BLaER1 treated with 17β-estradiol and CSF1 and Interleukin-3, amounts not matched to agents 10 nM and 100 nM (cell line): ENCODE results near the gene ARHGAP26.

ENCODE experiments used
- H3K27ac ChIP-seq, 11 experiments: shearing (Covaris generic); formaldehyde crosslinking; 2 replicates each; pipeline ENCODE4 v1.8.1; 2022
- H3K27me3 ChIP-seq, 11 experiments: shearing (Covaris generic); formaldehyde crosslinking; 2 replicates each; pipeline ENCODE4 v1.8.1; 2022
- H3K36me3 ChIP-seq, 11 experiments: shearing (Covaris generic); formaldehyde crosslinking; 2 replicates each; pipeline ENCODE4 v1.8.1; 2022
- H3K4me1 ChIP-seq, 10 experiments: shearing (Covaris generic); formaldehyde crosslinking; 2 replicates each; pipeline ENCODE4 v1.8.1; 2022
- H3K4me2 ChIP-seq, 11 experiments: shearing (Covaris generic); formaldehyde crosslinking; 2 replicates each; pipeline ENCODE4 v1.8.1; 2022
- H3K4me3 ChIP-seq, 10 experiments: shearing (Covaris generic); formaldehyde crosslinking; 2 replicates each; pipeline ENCODE4 v1.8.1; 2022
- H3K9ac ChIP-seq, 11 experiments: shearing (Covaris generic); formaldehyde crosslinking; 2 replicates each; pipeline ENCODE4 v1.8.1; 2022
- H3K9me3 ChIP-seq, 11 experiments: shearing (Covaris generic); formaldehyde crosslinking; replicated peaks in 1 of 11; 2 replicates each; pipeline ENCODE4 v1.8.1; 2022
- H4K20me1 ChIP-seq, 11 experiments: shearing (Covaris generic); formaldehyde crosslinking; 2 replicates each; pipeline ENCODE4 v1.8.1; 2022
- Cebpa-rat ChIP-seq, 11 experiments: shearing (Covaris generic); IDR thresholded peaks; 2 replicates each; pipeline ENCODE4 v1.8.1; 2022

Gene ARHGAP26

GRCh38 chr5:143017541-143017940 lies 247.4 kb downstream of the ARHGAP26 start:
- Histone ChIP-seq H3K36me3 (peaks cover 3 to 96% (median 39%) of the 10 kb centered on the region in 11 experiments; a peak in 16 of 22 replicates), H3K27me3 (no peaks in the 10 kb centered on the region), H3K27ac (no peak overlapping the region), H3K4me2 (no peak overlapping the region), H3K4me1 (peaks cover 0 to 28% (median 2%) of the 10 kb centered on the region in 10 experiments; a peak in 13 of 20 replicates), H3K4me3 (no peak overlapping the region), H3K9me3 (peaks cover 0 to 41% (median 15%) of the 10 kb centered on the region in 11 experiments; a peak in 16 of 22 replicates), H3K9ac (no peak overlapping the region), H4K20me1 (peaks cover 0 to under 1% (median 0%) of the 10 kb centered on the region in 11 experiments; a peak in 1 of 22 replicates)
- TF ChIP-seq Cebpa-rat (IDR thresholded peaks at IDR 0.05), result no peak

GRCh38 chr5:143017992-143018391 lies 247.8 kb downstream of the ARHGAP26 start:
- Histone ChIP-seq H3K36me3 (peaks cover 3 to 99% (median 39%) of the 10 kb centered on the region in 11 experiments; a peak in 16 of 22 replicates), H3K27ac (no peak overlapping the region), H3K9ac (no peak overlapping the region), H3K9me3 (peaks cover 0 to 41% (median 15%) of the 10 kb centered on the region in 11 experiments; a peak in 16 of 22 replicates), H3K4me2 (no peak overlapping the region), H3K27me3 (no peaks in the 10 kb centered on the region), H4K20me1 (peaks cover 0 to 5% (median 0%) of the 10 kb centered on the region in 11 experiments; a peak in 1 of 22 replicates), H3K4me3 (no peak overlapping the region), H3K4me1 (peaks cover 4 to 33% (median 7%) of the 10 kb centered on the region in 10 experiments; a peak in 19 of 20 replicates)
- no peak for TF ChIP-seq Cebpa-rat (IDR thresholded peaks at IDR 0.05)

- Histone ChIP-seq H3K27me3 (no peaks in the 10 kb centered on the region), H4K20me1 (peaks cover 0 to 12% (median 0%) of the 10 kb centered on the region in 11 experiments; a peak in 2 of 22 replicates), H3K4me1 (peaks cover 16 to 41% (median 17%) of the 10 kb centered on the region in 10 experiments), H3K36me3 (peaks cover 3 to 99% (median 35%) of the 10 kb centered on the region in 11 experiments; a peak in 16 of 22 replicates), H3K4me3 (no peak overlapping the region), H3K27ac (no peak overlapping the region), H3K4me2 (no peak overlapping the region), H3K9me3 (peaks cover 0 to 37% (median 11%) of the 10 kb centered on the region in 11 experiments; a peak in 16 of 22 replicates), H3K9ac (no peak overlapping the region)
- no peak for TF ChIP-seq Cebpa-rat (IDR thresholded peaks at IDR 0.05)
Observed at GRCh38 chr5:143019157-143019556, 249.0 kb downstream of the ARHGAP26 start.

- no peak overlapping the region for H3K9ac ChIP-seq
- H3K36me3 ChIP-seq, result peaks cover 0 to 99% (median 28%) of the 10 kb centered on the region in 11 experiments; a peak in 16 of 22 replicates
- no peak overlapping the region for H3K4me3 ChIP-seq
- H3K27me3 ChIP-seq, result no peaks in the 10 kb centered on the region
- H3K9me3 ChIP-seq, result peaks cover 0 to 30% (median 10%) of the 10 kb centered on the region in 11 experiments; a peak in 16 of 22 replicates
- no peak for TF ChIP-seq Cebpa-rat (IDR thresholded peaks at IDR 0.05)
- H3K4me2 ChIP-seq, result no peak overlapping the region
- no peak overlapping the region for H3K27ac ChIP-seq
- peaks cover 16 to 42% (median 20%) of the 10 kb centered on the region in 10 experiments for H3K4me1 ChIP-seq
- H4K20me1 ChIP-seq, result peaks cover 0 to 12% (median 0%) of the 10 kb centered on the region in 11 experiments; a peak in 3 of 22 replicates
Observed at GRCh38 chr5:143019614-143020515, 249.7 kb downstream of the ARHGAP26 start.

DNA sequence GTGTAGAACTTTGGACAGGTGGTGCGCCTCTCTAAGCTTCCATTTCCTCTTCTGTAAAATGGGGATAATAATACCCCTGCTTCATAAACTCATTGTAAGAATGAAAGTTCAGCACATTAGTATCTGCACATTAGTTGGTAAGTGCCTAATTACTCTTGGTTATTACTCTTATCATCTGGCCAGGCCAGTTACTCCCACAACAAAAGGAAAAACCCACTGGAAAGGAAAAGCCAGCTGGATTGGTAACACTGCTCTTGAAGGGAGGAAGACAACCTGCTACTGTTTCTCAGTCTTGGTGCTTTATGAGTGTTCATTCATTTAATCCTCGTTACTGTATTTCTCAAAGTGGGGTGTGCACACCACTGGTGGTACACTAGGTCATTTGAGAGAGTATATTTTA lies 251.4 kb downstream of the ARHGAP26 start:
- Histone ChIP-seq H3K36me3 (peaks cover 0 to 98% (median 28%) of the 10 kb centered on the region in 11 experiments; a peak in 14 of 22 replicates), H4K20me1 (peaks cover 0 to 20% (median 0%) of the 10 kb centered on the region in 11 experiments; a peak in 3 of 22 replicates), H3K4me2 (no peak overlapping the region), H3K27me3 (no peaks in the 10 kb centered on the region), H3K9ac (no peak overlapping the region), H3K27ac (no peak overlapping the region), H3K9me3 (peaks cover 0 to 15% (median 10%) of the 10 kb centered on the region in 11 experiments; a peak in 16 of 22 replicates), H3K4me1 (peaks cover 16 to 42% (median 20%) of the 10 kb centered on the region in 10 experiments), H3K4me3 (no peak overlapping the region)
- TF ChIP-seq Cebpa-rat (IDR thresholded peaks at IDR 0.05), result no peak

GRCh38 chr5:143023411-143024096 lies 253.4 kb downstream of the ARHGAP26 start:
- Histone ChIP-seq H3K27ac (peak overlapping the region in 6 of 11 experiments; percentile 0 to 32 (median 8); a peak in 5 of 22 replicates), H4K20me1 (peaks cover 0 to 20% (median 0%) of the 10 kb centered on the region in 11 experiments; a peak in 3 of 22 replicates), H3K4me3 (no peak overlapping the region), H3K27me3 (no peaks in the 10 kb centered on the region), H3K4me2 (peak overlapping the region; percentile 6 to 63 (median 52)), H3K4me1 (peaks cover 17 to 52% (median 20%) of the 10 kb centered on the region in 10 experiments), H3K36me3 (peaks cover 0 to 96% (median 8%) of the 10 kb centered on the region in 11 experiments; a peak in 11 of 22 replicates), H3K9ac (peak overlapping the region in 5 of 11 experiments; percentile 0 to 20 (median 5); a peak in 6 of 22 replicates), H3K9me3 (peaks cover 0 to under 1% (median 0%) of the 10 kb centered on the region in 11 experiments; a peak in 1 of 22 replicates)
- TF ChIP-seq Cebpa-rat (IDR thresholded peaks at IDR 0.05), result no peak

DNA sequence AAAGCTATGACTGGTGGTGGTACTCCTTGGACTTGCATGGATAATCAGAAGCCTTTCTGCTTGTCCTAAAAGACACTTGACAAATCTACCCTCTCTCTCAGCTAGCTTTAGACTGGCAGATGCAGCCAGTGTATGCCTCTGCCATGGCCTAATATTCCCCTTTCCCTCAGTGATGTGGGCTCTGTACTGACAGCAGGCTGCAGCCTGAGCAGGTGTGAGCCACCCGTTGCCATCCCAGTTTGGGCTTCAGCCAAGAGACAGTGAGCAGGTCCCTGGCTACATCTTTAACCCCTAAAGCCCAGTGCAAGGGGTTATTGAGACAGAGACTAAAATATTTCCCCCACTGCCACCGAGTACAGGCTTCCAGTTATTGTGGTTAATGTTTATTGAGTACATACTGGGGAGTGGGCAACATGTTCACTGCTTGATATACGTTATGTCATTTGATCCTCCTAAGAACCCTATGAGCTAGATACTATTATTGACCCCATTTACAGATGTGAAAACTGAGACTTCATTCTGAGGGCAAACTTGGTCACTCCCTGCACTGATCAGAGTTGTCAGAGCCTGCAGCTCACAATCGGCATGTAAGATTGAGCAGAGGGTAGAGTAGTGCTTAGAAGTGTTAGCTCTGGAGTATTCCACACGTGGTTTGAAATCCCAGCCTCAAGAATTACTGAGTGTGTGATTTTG lies 254.2 kb downstream of the ARHGAP26 start:
- Histone ChIP-seq H3K4me2 (peak overlapping the region in 7 of 11 experiments; percentile 6 to 63 (median 52); a peak in 9 of 22 replicates), H3K4me3 (no peak overlapping the region), H3K9me3 (peaks cover 0 to 5% (median 0%) of the 10 kb centered on the region in 11 experiments; a peak in 2 of 22 replicates), H3K4me1 (peaks cover 21 to 53% (median 26%) of the 10 kb centered on the region in 10 experiments), H3K27me3 (no peaks in the 10 kb centered on the region), H3K9ac (no peak overlapping the region), H3K36me3 (peaks cover 0 to 96% (median 8%) of the 10 kb centered on the region in 11 experiments; a peak in 11 of 22 replicates), H4K20me1 (peaks cover 0 to 20% (median 0%) of the 10 kb centered on the region in 11 experiments; a peak in 4 of 22 replicates), H3K27ac (0 out of 22 replicates have a peak overlapping the region, but pooled peaks of 1 of the 11 experiments have one; percentile 32)
- TF ChIP-seq Cebpa-rat (IDR thresholded peaks at IDR 0.05), result no peak

DNA sequence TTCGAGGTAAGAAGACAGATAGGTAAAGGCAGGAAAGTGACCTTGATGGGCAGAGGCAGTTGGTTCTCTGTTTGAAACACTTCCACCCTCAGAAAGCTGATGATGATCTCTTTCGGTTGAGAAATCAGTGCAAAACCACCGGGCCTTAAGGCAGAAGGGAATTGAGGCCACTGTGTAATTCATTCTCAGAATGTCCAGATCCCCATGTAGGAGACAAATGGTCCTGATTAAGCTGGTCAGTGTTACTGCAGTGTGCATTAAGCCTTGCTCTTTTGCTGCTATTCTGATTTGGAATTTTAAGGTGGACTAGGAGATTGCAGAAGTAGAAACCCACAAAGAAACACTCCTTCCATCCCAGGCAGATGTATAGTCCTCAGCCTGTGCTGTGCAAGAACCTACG lies 255.2 kb downstream of the ARHGAP26 start:
- Histone ChIP-seq H3K4me1 (peaks cover 31 to 57% (median 36%) of the 10 kb centered on the region in 10 experiments), H3K4me2 (no peak overlapping the region), H4K20me1 (peaks cover 0 to 28% (median 0%) of the 10 kb centered on the region in 11 experiments; a peak in 4 of 22 replicates), H3K9me3 (peaks cover 0 to 7% (median 0%) of the 10 kb centered on the region in 11 experiments; a peak in 2 of 22 replicates), H3K4me3 (no peak overlapping the region), H3K27me3 (no peaks in the 10 kb centered on the region), H3K36me3 (peaks cover 0 to 93% (median 0%) of the 10 kb centered on the region in 11 experiments; a peak in 10 of 22 replicates), H3K27ac (no peak overlapping the region), H3K9ac (no peak overlapping the region)
- no peak for TF ChIP-seq Cebpa-rat (IDR thresholded peaks at IDR 0.05)
